Ishikawa (cell line): ENCODE measurements around the gene TBX1.

Experiments used
- CEBPB ChIP-seq: IDR thresholded peaks from 2 replicates; pipeline ENCODE4 v1.6.1; 2012
- CREB1 ChIP-seq: IDR thresholded peaks from 2 replicates; pipeline ENCODE4 v1.6.1; 2012; ENCODE audit warnings: low read depth
- RAD21 ChIP-seq: IDR thresholded peaks from 2 replicates; pipeline ENCODE4 v1.6.1; 2012; ENCODE audit warnings: low read depth
- TCF12 ChIP-seq: IDR thresholded peaks from 2 replicates; pipeline ENCODE4 v1.6.1; 2012; ENCODE audit warnings: low read depth
- TF ChIP-seq, protein P1 (sequence below): IDR thresholded peaks from 2 replicates; pipeline ENCODE4 v1.6.1; 2012; ENCODE audit warnings: low read depth, mild to moderate bottlenecking
- TF ChIP-seq, protein P2 (sequence below): IDR thresholded peaks from 2 replicates; pipeline ENCODE4 v1.6.1; 2012

DNA sequence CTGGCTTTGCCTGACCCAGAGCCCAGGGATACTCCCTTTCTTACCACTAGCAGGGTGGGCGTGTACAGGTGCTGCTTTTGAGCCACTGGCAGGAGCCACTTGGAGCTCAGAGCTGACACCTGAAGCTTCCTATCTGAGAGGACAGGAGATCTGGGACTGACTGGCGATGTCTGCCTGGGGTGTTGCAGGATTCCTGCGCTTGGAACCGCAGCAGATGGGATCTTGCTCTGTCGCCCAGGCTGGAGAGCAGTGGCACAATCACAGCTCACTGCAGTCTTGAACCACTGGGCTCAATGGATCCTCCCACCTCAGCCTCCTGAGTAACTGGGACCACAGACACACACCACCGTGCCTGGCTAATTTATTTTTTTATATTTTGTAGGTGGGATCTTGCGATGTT lies 19.5 kb upstream of the TBX1 start:
- TF ChIP-seq CEBPB (no peak), TCF12 (no peak), CREB1 (no peak), RAD21 (no peak)
- TF ChIP-seq, protein P1, sequence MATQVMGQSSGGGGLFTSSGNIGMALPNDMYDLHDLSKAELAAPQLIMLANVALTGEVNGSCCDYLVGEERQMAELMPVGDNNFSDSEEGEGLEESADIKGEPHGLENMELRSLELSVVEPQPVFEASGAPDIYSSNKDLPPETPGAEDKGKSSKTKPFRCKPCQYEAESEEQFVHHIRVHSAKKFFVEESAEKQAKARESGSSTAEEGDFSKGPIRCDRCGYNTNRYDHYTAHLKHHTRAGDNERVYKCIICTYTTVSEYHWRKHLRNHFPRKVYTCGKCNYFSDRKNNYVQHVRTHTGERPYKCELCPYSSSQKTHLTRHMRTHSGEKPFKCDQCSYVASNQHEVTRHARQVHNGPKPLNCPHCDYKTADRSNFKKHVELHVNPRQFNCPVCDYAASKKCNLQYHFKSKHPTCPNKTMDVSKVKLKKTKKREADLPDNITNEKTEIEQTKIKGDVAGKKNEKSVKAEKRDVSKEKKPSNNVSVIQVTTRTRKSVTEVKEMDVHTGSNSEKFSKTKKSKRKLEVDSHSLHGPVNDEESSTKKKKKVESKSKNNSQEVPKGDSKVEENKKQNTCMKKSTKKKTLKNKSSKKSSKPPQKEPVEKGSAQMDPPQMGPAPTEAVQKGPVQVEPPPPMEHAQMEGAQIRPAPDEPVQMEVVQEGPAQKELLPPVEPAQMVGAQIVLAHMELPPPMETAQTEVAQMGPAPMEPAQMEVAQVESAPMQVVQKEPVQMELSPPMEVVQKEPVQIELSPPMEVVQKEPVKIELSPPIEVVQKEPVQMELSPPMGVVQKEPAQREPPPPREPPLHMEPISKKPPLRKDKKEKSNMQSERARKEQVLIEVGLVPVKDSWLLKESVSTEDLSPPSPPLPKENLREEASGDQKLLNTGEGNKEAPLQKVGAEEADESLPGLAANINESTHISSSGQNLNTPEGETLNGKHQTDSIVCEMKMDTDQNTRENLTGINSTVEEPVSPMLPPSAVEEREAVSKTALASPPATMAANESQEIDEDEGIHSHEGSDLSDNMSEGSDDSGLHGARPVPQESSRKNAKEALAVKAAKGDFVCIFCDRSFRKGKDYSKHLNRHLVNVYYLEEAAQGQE: no peak
- TF ChIP-seq, protein P2, sequence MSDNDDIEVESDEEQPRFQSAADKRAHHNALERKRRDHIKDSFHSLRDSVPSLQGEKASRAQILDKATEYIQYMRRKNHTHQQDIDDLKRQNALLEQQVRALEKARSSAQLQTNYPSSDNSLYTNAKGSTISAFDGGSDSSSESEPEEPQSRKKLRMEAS: no peak
